WTC11 (cell line): ENCODE results near the gene CDC20. TPM values are rescaled to one million over a fixed set of nuclear protein-coding genes. Genes with fewer than 3 reads are reported as not detected.

ENCODE experiments used
- AR ChIP-seq: fragments of 250-450 bp; sonication (Bioruptor Pico); IDR thresholded peaks from 2 replicates; pipeline ENCODE4 v1.9.0; 2021; ENCODE audit warnings: mild to moderate bottlenecking
- ATF6 ChIP-seq: sonication (generic); formaldehyde crosslinking; IDR thresholded peaks from 2 replicates; pipeline ENCODE4 v1.8.1; 2023; ENCODE audit warnings: mild to moderate bottlenecking, missing genetic modification reagents
- CBFB ChIP-seq: sonication (generic); formaldehyde crosslinking; IDR thresholded peaks from 2 replicates; pipeline ENCODE4 v1.8.1; 2022; ENCODE audit warnings: mild to moderate bottlenecking, low read depth, missing genetic modification reagents
- CREB1 ChIP-seq: sonication (generic); formaldehyde crosslinking; IDR thresholded peaks from 2 replicates; pipeline ENCODE4 v1.8.0; 2023; ENCODE audit warnings: mild to moderate bottlenecking, missing genetic modification reagents
- E2F1 ChIP-seq: sonication (generic); formaldehyde crosslinking; IDR thresholded peaks from 2 replicates; pipeline ENCODE4 v1.8.0; 2022; ENCODE audit warnings: mild to moderate bottlenecking, missing genetic modification reagents
- E2F4 ChIP-seq: sonication (generic); formaldehyde crosslinking; IDR thresholded peaks from 2 replicates; pipeline ENCODE4 v1.8.1; 2022; ENCODE audit warnings: low read depth, mild to moderate bottlenecking, moderate library complexity, missing genetic modification reagents, borderline replicate concordance
- GTF2I ChIP-seq: fragments of 250-450 bp; sonication (Bioruptor Pico); conservative IDR thresholded peaks from 2 replicates; pipeline ENCODE4 v1.4.0; 2021; ENCODE audit warnings: mild to moderate bottlenecking
- HMGXB4 ChIP-seq: sonication (generic); formaldehyde crosslinking; IDR thresholded peaks from 2 replicates; pipeline ENCODE4 v1.8.1; 2023; ENCODE audit warnings: mild to moderate bottlenecking, moderate library complexity, missing genetic modification reagents
- IRF2 ChIP-seq: sonication (generic); formaldehyde crosslinking; IDR thresholded peaks from 2 replicates; pipeline ENCODE4 v1.8.0; 2022; ENCODE audit warnings: low read depth, missing genetic modification reagents, borderline replicate concordance
- JUN ChIP-seq: sonication (generic); formaldehyde crosslinking; IDR thresholded peaks from 2 replicates; pipeline ENCODE4 v1.8.0; 2023; ENCODE audit warnings: mild to moderate bottlenecking, missing genetic modification reagents
- MLX ChIP-seq: sonication (generic); formaldehyde crosslinking; IDR thresholded peaks from 2 replicates; pipeline ENCODE4 v1.8.1; 2023; ENCODE audit warnings: mild to moderate bottlenecking, missing genetic modification reagents, moderate library complexity
- MYBL2 ChIP-seq: sonication (generic); formaldehyde crosslinking; IDR thresholded peaks from 2 replicates; pipeline ENCODE4 v1.8.1; 2023; ENCODE audit warnings: mild to moderate bottlenecking, moderate library complexity, missing genetic modification reagents
- NR3C1 ChIP-seq: sonication (generic); formaldehyde crosslinking; conservative IDR thresholded peaks from 2 replicates; pipeline ENCODE4 v1.8.1; 2023; ENCODE audit warnings: low read depth, mild to moderate bottlenecking, missing genetic modification reagents
- RELA ChIP-seq: sonication (generic); formaldehyde crosslinking; IDR thresholded peaks from 2 replicates; pipeline ENCODE4 v1.8.1; 2022; ENCODE audit warnings: missing genetic modification reagents, mild to moderate bottlenecking, borderline replicate concordance
- SMAD3 ChIP-seq: sonication (generic); formaldehyde crosslinking; IDR thresholded peaks from 2 replicates; pipeline ENCODE4 v1.8.0; 2022; ENCODE audit warnings: missing genetic modification reagents, mild to moderate bottlenecking, borderline replicate concordance
- SMAD4 ChIP-seq: sonication (generic); formaldehyde crosslinking; IDR thresholded peaks from 2 replicates; pipeline ENCODE4 v1.8.0; 2022; ENCODE audit warnings: mild to moderate bottlenecking, missing genetic modification reagents
- SP1 ChIP-seq: sonication (generic); formaldehyde crosslinking; conservative IDR thresholded peaks from 2 replicates; pipeline ENCODE4 v1.8.1; 2022; ENCODE audit warnings: missing genetic modification reagents
- ZBTB21 ChIP-seq: sonication (generic); formaldehyde crosslinking; IDR thresholded peaks from 2 replicates; pipeline ENCODE4 v1.8.1; 2023; ENCODE audit warnings: mild to moderate bottlenecking, missing genetic modification reagents, borderline replicate concordance
- ZNF121 ChIP-seq: sonication (generic); formaldehyde crosslinking; IDR thresholded peaks from 2 replicates; pipeline ENCODE4 v1.8.0; 2023; ENCODE audit warnings: missing genetic modification reagents
- ZNF232 ChIP-seq: sonication (generic); formaldehyde crosslinking; IDR thresholded peaks from 2 replicates; pipeline ENCODE4 v1.8.0; 2022; ENCODE audit warnings: mild to moderate bottlenecking, missing genetic modification reagents
- ZNF423 ChIP-seq: fragments of 250-450 bp; sonication (Bioruptor Pico); IDR thresholded peaks from 2 replicates; pipeline ENCODE4 v2.1.2; 2022; ENCODE audit warnings: mild to moderate bottlenecking, moderate library complexity
- ZNF532 ChIP-seq: fragments of 250-450 bp; sonication (Bioruptor Pico); IDR thresholded peaks from 2 replicates; pipeline ENCODE4 v1.9.0; 2021; ENCODE audit warnings: mild to moderate bottlenecking, borderline replicate concordance
- ZSCAN18 ChIP-seq: fragments of 250-450 bp; sonication (Bioruptor Pico); IDR thresholded peaks from 2 replicates; pipeline ENCODE4 v2.1.2; 2022; ENCODE audit warnings: mild to moderate bottlenecking, moderate library complexity
- total RNA-seq: library from RNA; stranded (reverse); gene quantifications from 3 replicates; pipeline ENCODE4 v1.2.3, GENCODE V29; 2021

CDC20 gene
- total RNA-seq, 1 experiment from 2014 or later = 280 TPM

GRCh38 chr1:43348809-43349593 lies 9.8 kb upstream of the CDC20 start (continued):
- TF ChIP-seq E2F1 (CRISPR knock-in tag) (no peak), ZNF423 (CRISPR knock-in tag) (no peak), AR (CRISPR knock-in tag) (no peak), ZNF121 (CRISPR knock-in tag) (peak; percentile 89), ZSCAN18 (CRISPR knock-in tag) (no peak), CBFB (CRISPR knock-in tag) (no peak), MLX (CRISPR knock-in tag) (no peak), MYBL2 (CRISPR knock-in tag) (peak; percentile 72; the same call in 1 of the 2 replicates), ZNF532 (CRISPR knock-in tag) (no peak), SMAD4 (CRISPR knock-in tag) (no peak), HMGXB4 (CRISPR knock-in tag) (no peak; the same call in 1 of the 2 replicates), E2F4 (no peak), ZNF232 (CRISPR knock-in tag) (no peak), GTF2I (CRISPR knock-in tag) (no peak), SP1 (CRISPR knock-in tag) (peak; percentile 72), ATF6 (no peak), SMAD3 (CRISPR knock-in tag) (0 out of 2 replicates have a peak, but pooled peaks have one; percentile 0), JUN (CRISPR knock-in tag) (no peak), NR3C1 (CRISPR knock-in tag) (no peak; the same call in 1 of the 2 replicates), RELA (CRISPR knock-in tag) (no peak), ZBTB21 (CRISPR knock-in tag) (0 out of 2 replicates have a peak, but pooled peaks have one; percentile 75), CREB1 (CRISPR knock-in tag) (no peak), IRF2 (CRISPR knock-in tag) (no peak)
